SK-N-SH (cell line): ENCODE data around the gene RAP1B. TPM values are rescaled to one million over a fixed set of nuclear protein-coding genes. Genes with fewer than 3 reads are reported as not detected.
A peak's percentile ranks its signal among the peaks of the same experiment; 100 is the strongest.

ENCODE experiments used
- CTCF ChIA-PET: fragments of 300-600, 350-600 bp; formaldehyde crosslinking; extraction: SDS; loops from one replicate; lab custom pipeline; 2021; lab: Yijun Ruan, JAX
- POLR2A ChIA-PET: fragments of 350-600 bp; sonication (Branson Sonifier 250); formaldehyde crosslinking; extraction: SDS; loops from one replicate; lab custom pipeline; 2020; ENCODE audit warnings: antibody characterized with exemption, inconsistent platforms; lab: Yijun Ruan, JAX
- DNase-seq: peaks from one replicate; pipeline ENCODE4 v3.0.0; 2012
- H2AFZ ChIP-seq: fragments of 200-600 bp; sonication (generic); 2 replicates; pipeline ENCODE4 v1.8.1; 2016; ENCODE audit warnings: antibody characterized with exemption, mild to moderate bottlenecking, low read depth
- H3F3A ChIP-seq: fragments of 200-600 bp; sonication (generic); replicated peaks from 2 replicates; pipeline ENCODE3; 2016; ENCODE audit warnings: antibody characterized with exemption, mild to moderate bottlenecking; ENCODE audit not compliant: insufficient read depth
- H3K27ac ChIP-seq, 2 experiments: fragments of 200-500 bp in 1 of 2; fragments of 200-600 bp in 1 of 2; sonication (Bioruptor generic) in 1 of 2; sonication (generic), shearing (Covaris generic) in 1 of 2; 2 replicates each; pipeline versions ENCODE4 v1.5.1 to v1.6.1; 2014 to 2016; ENCODE audit warnings: low read depth in 2 of 2, inconsistent platforms in 1 of 2, low read length in 1 of 2, mild to moderate bottlenecking in 1 of 2, mixed read lengths in 1 of 2
- H3K27me3 ChIP-seq: fragments of 200-600 bp; sonication (generic), shearing (Covaris generic); 2 replicates; pipeline ENCODE4 v1.6.1; 2016; ENCODE audit warnings: mixed run types; ENCODE audit not compliant: insufficient read depth
- H3K36me3 ChIP-seq, 2 experiments: fragments of 200-500 bp in 1 of 2; fragments of 200-600 bp in 1 of 2; sonication (Bioruptor generic) in 1 of 2; sonication (generic) in 1 of 2; replicated peaks in 1 of 2; 2 replicates each; pipeline versions ENCODE3 to v1.5.1; 2014 to 2016; ENCODE audit warnings: low read length in 1 of 2, mild to moderate bottlenecking in 1 of 2; ENCODE audit not compliant: insufficient read depth in 2 of 2, control insufficient read depth in 1 of 2
- H3K4me1 ChIP-seq, 2 experiments: fragments of 200-500 bp in 1 of 2; fragments of 200-600 bp in 1 of 2; sonication (Bioruptor generic) in 1 of 2; sonication (generic), shearing (Covaris generic) in 1 of 2; 2 replicates each; pipeline versions ENCODE4 v1.5.1 to v1.6.1; 2014 to 2016; ENCODE audit warnings: low read depth in 1 of 2, low read length in 1 of 2, mixed run types in 1 of 2; ENCODE audit not compliant: insufficient read depth in 2 of 2, control insufficient read depth in 1 of 2
- H3K4me2 ChIP-seq: fragments of 200-600 bp; sonication (generic), shearing (Covaris generic); 2 replicates; pipeline ENCODE4 v1.6.1; 2017; ENCODE audit warnings: mixed run types
- H3K4me3 ChIP-seq, 2 experiments: fragments of 200-500 bp in 1 of 2; fragments of 200-600 bp in 1 of 2; sonication (Bioruptor generic) in 1 of 2; sonication (generic), shearing (Covaris generic) in 1 of 2; 2 replicates each; pipeline versions ENCODE4 v1.5.1 to v1.8.1; 2014 to 2016; ENCODE audit warnings: low read depth in 2 of 2, inconsistent platforms in 1 of 2, low read length in 1 of 2, mild to moderate bottlenecking in 1 of 2, mixed read lengths in 1 of 2, moderate library complexity in 1 of 2
- H3K79me2 ChIP-seq: fragments of 200-600 bp; sonication (generic); 2 replicates; pipeline ENCODE4 v1.8.1; 2017; ENCODE audit warnings: mild to moderate bottlenecking; ENCODE audit not compliant: insufficient read depth
- H3K9ac ChIP-seq: fragments of 200-600 bp; sonication (generic); 2 replicates; pipeline ENCODE4 v1.6.1; 2017; ENCODE audit warnings: mixed run types
- H3K9me2 ChIP-seq: fragments of 200-600 bp; sonication (generic); 2 replicates; pipeline ENCODE4 v1.6.1; 2017; ENCODE audit warnings: mixed run types
- H3K9me3 ChIP-seq: fragments of 200-600 bp; sonication (generic); 2 replicates; pipeline ENCODE4 v1.6.1; 2017; ENCODE audit warnings: mixed run types, mild to moderate bottlenecking, moderate library complexity
- H4K20me1 ChIP-seq: fragments of 200-600 bp; sonication (generic); 2 replicates; pipeline ENCODE4 v1.6.1; 2017; ENCODE audit warnings: mild to moderate bottlenecking, mixed run types; ENCODE audit not compliant: insufficient read depth
- CTCF ChIP-seq: fragments of 200-600 bp; sonication (generic); IDR thresholded peaks from 2 replicates; pipeline ENCODE4 v1.6.1; 2017; ENCODE audit warnings: antibody characterized with exemption, mild to moderate bottlenecking, moderate library complexity
- ELF1 ChIP-seq: IDR thresholded peaks from 2 replicates; pipeline ENCODE4 v1.4.0; 2012
- EZH2phosphoT487 ChIP-seq: fragments of 200-600 bp; sonication (generic); IDR thresholded peaks from 2 replicates; pipeline ENCODE4 v1.6.1; 2017; ENCODE audit warnings: low read depth, mixed run types, mild to moderate bottlenecking, antibody characterized with exemption, moderate library complexity, borderline replicate concordance
- MAX ChIP-seq: IDR thresholded peaks from 2 replicates; pipeline ENCODE4 v1.4.0; 2012; ENCODE audit warnings: low read depth
- NFIC ChIP-seq: IDR thresholded peaks from 2 replicates; pipeline ENCODE4 v1.4.0; 2012; ENCODE audit warnings: borderline replicate concordance
- RAD21 ChIP-seq: IDR thresholded peaks from 2 replicates; pipeline ENCODE4 v1.6.1; 2012; ENCODE audit warnings: mild to moderate bottlenecking, low read length
- RCOR1 ChIP-seq: fragments of 150-350 bp; IDR thresholded peaks from 2 replicates; pipeline ENCODE4 v1.6.1; 2017; ENCODE audit warnings: antibody characterized with exemption, low read length
- REST ChIP-seq: IDR thresholded peaks from 2 replicates; pipeline ENCODE4 v1.6.1; 2012; ENCODE audit warnings: mild to moderate bottlenecking, low read depth, low read length, moderate library complexity
- RFX5 ChIP-seq: IDR thresholded peaks from 2 replicates; pipeline ENCODE4 v1.6.1; 2012; ENCODE audit warnings: mild to moderate bottlenecking, improper control_type of control experiment, low read length
- RXRA ChIP-seq: IDR thresholded peaks from 2 replicates; pipeline ENCODE4 v1.4.0; 2012; ENCODE audit warnings: low read depth, mild to moderate bottlenecking, borderline replicate concordance
- SMC3 ChIP-seq: IDR thresholded peaks from 2 replicates; pipeline ENCODE4 v1.6.1; 2012; ENCODE audit warnings: low read depth, low read length, improper control_type of control experiment
- TCF12 ChIP-seq: IDR thresholded peaks from 2 replicates; pipeline ENCODE4 v1.4.0; 2012
- TEAD4 ChIP-seq: IDR thresholded peaks from 2 replicates; pipeline ENCODE4 v1.4.0; 2012; ENCODE audit warnings: mild to moderate bottlenecking, borderline replicate concordance; ENCODE audit not compliant: insufficient read depth
- WGBS: methylation state at CpG from one replicate; pipeline ENCODE4 v1.1.6; 2017; ENCODE audit warnings: low lambda C conversion rate; 5-methylcytosine and 5-hydroxymethylcytosine counted together
- polyA plus RNA-seq, 3 experiments: library from polyadenylated mRNA; depleted of rRNA; stranded (reverse); fragments of >200 nt; gene quantifications; 2 replicates each; pipeline ENCODE4 v1.2.3, GENCODE V29; 2012
- TF ChIP-seq, protein P1 (sequence below): IDR thresholded peaks from 2 replicates; pipeline ENCODE4; 2012
- TF ChIP-seq, protein P2 (sequence below): fragments of 150-350 bp; IDR thresholded peaks from 2 replicates; pipeline ENCODE4 v1.6.1; 2016; ENCODE audit warnings: mild to moderate bottlenecking, low read depth, low read length

RAP1B gene
- polyA plus RNA-seq, 1 of the 3 experiments (the other 2 are of a cell fraction): 128 TPM

- ChIA-PET POLR2A (no interaction called here), CTCF (interaction anchor here (1.1 kb wide), 1 partner anchor 23 kb away, joined by 3 read pairs; no protein-coding TSS in a partner anchor)
- DNase-seq: no peak
- Histone ChIP-seq H3K9me2 (no peaks in the 10 kb centered on the region), H3K4me2 (peak overlapping the region; percentile 54), H3K4me1 (peaks cover 0 to 23% of the 10 kb centered on the region in 2 experiments; a peak in 1 of 4 replicates), H4K20me1 (peaks cover 100% of the 10 kb centered on the region), H3K36me3 (peaks cover 7 to 60% of the 10 kb centered on the region in 2 experiments), H2AFZ (no peak overlapping the region), H3F3A (peaks cover 50% of the 10 kb centered on the region), H3K27ac (peak overlapping the region in 1 of 2 experiments; percentile 63; a peak in 2 of 4 replicates), H3K79me2 (peaks cover 100% of the 10 kb centered on the region), H3K9ac (no peak overlapping the region)
- WGBS: over 99% methylated on average over 7 of the region's 7 CpGs
- TF ChIP-seq CTCF: no peak
- TF ChIP-seq SMC3: no peak
- TF ChIP-seq MAX: no peak
- no peak for TF ChIP-seq REST
- no peak for TF ChIP-seq RAD21
- no peak for TF ChIP-seq TCF12
- TF ChIP-seq RFX5: no peak
- TF ChIP-seq EZH2phosphoT487: no peak
- TF ChIP-seq, all 33 proteins: peak for 0
- Histone ChIP-seq H3K27me3 (no peaks in the 10 kb centered on the region), H3K9me3 (no peaks in the 10 kb centered on the region; the same call in 1 of the 2 replicates), H3K4me3 (no peak overlapping the region)
These were observed 19.9 kb downstream of the RAP1B start for GRCh38 chr12:68630598-68630997.

- POLR2A ChIA-PET: no interaction called here
- Histone ChIP-seq H3K79me2 (peaks cover 100% of the 10 kb centered on the region), H3K36me3 (peaks cover 7 to 53% of the 10 kb centered on the region in 2 experiments), H3F3A (peaks cover 50% of the 10 kb centered on the region), H3K9me3 (no peaks in the 10 kb centered on the region; the same call in 1 of the 2 replicates), H3K27me3 (no peaks in the 10 kb centered on the region), H3K9me2 (no peaks in the 10 kb centered on the region), H3K4me1 (peaks cover 0 to 23% of the 10 kb centered on the region in 2 experiments; a peak in 1 of 4 replicates), H3K9ac (no peak overlapping the region; the same call in 1 of the 2 replicates), H3K27ac (peak overlapping the region in 1 of 2 experiments; percentile 63; a peak in 2 of 4 replicates), H2AFZ (no peak overlapping the region), H3K4me3 (no peak overlapping the region), H4K20me1 (peaks cover 100% of the 10 kb centered on the region), H3K4me2 (peak overlapping the region; percentile 54)
- CTCF ChIA-PET: interaction anchor here (0.7 to 1.1 kb wide), 2 partner anchors 23 to 408 kb away, joined by 3 read pairs; no protein-coding TSS in a partner anchor
- WGBS: 74% methylated on average over 3 of the region's 3 CpGs
- DNase-seq: no peak
- no peak for TF ChIP-seq TCF12
- no peak for TF ChIP-seq NFIC
- TF ChIP-seq RAD21: no peak
- TF ChIP-seq, protein P1, sequence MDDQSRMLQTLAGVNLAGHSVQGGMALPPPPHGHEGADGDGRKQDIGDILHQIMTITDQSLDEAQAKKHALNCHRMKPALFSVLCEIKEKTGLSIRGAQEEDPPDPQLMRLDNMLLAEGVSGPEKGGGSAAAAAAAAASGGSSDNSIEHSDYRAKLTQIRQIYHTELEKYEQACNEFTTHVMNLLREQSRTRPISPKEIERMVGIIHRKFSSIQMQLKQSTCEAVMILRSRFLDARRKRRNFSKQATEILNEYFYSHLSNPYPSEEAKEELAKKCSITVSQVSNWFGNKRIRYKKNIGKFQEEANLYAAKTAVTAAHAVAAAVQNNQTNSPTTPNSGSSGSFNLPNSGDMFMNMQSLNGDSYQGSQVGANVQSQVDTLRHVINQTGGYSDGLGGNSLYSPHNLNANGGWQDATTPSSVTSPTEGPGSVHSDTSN: no peak
- TF ChIP-seq TEAD4: no peak
- TF ChIP-seq, protein P2, sequence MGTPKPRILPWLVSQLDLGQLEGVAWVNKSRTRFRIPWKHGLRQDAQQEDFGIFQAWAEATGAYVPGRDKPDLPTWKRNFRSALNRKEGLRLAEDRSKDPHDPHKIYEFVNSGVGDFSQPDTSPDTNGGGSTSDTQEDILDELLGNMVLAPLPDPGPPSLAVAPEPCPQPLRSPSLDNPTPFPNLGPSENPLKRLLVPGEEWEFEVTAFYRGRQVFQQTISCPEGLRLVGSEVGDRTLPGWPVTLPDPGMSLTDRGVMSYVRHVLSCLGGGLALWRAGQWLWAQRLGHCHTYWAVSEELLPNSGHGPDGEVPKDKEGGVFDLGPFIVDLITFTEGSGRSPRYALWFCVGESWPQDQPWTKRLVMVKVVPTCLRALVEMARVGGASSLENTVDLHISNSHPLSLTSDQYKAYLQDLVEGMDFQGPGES: no peak
- no peak for TF ChIP-seq ELF1
- TF ChIP-seq RFX5: no peak
- TF ChIP-seq RXRA: no peak
- TF ChIP-seq RCOR1: no peak
- no peak for TF ChIP-seq REST
These were observed 20.5 kb downstream of the RAP1B start for GRCh38 chr12:68631227-68631626.
